Measurements from ENCODE around the gene HPS4.
"Not testable (repeated sequence)": the region's sequence is repeated elsewhere in the genome, so short reads cannot be mapped to it uniquely, and the experiment has no call there.

- not testable (repeated sequence) for TF ChIP-seq MAX (IDR thresholded peaks at IDR 0.05); USF2 (IDR thresholded peaks at IDR 0.05); RAD21 (conservative IDR thresholded peaks at IDR 0.05 in 1 of 2, IDR thresholded peaks at IDR 0.05 in 1 of 2); CTCF (IDR thresholded peaks at IDR 0.05); RFX5 (IDR thresholded peaks at IDR 0.05); POLR2A (IDR thresholded peaks at IDR 0.05; ENCODE audit: low read length); MAZ (IDR thresholded peaks at IDR 0.05; ENCODE audit: borderline replicate concordance, low read depth, low read length); CHD4 (IDR thresholded peaks at IDR 0.05; ENCODE audit: borderline replicate concordance); CEBPB (IDR thresholded peaks at IDR 0.05); RNF2 (IDR thresholded peaks at IDR 0.05; ENCODE audit: borderline replicate concordance, low read depth); ATOH8 (CRISPR knock-in tag; IDR thresholded peaks at IDR 0.05; ENCODE audit: low read depth)
Measured at GRCh38 chr22:26528518-26528917, 44.9 kb upstream of the HPS4 start.

All from A549 (cell line).